ENCODE data around the gene SOX9.

SOX9 gene

DNA sequence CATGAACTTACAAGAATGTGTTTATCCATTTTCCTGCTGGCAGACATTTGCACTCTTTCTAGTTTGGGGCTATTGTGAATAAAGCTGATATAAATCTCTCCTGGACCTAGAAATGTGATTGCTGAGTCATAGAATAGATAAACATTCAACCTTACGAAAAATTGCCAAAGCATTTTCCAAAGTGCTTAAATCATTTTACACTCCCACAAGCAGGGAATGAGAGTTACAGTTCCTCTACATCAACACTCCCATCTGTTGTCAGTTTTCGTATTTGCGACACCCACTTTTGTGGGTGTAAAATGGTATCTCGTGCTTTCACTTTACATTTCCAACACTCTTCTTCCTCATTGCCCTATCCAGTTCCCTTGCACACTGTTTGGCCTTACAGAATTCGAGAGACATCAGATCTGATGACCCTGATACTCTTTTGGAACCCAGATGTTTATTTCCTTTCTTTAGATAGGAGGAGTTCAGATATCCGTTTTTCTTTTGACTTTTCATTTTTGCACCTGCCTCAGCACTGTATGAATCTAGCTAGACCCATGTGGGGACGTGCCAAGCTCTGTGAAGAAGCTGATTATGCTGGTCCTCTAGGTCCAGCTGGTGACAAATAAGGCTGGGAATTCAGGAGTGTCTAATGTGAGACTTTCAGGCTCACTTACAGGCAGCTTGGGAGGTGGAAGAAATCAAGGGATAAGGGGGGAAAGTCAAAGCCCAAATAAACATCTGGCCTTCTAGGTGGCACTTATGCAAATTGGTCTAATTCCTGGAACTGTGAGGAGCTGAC is 14.0 kb downstream of the SOX9 start (continued):
- TF ChIP-seq, protein P1, sequence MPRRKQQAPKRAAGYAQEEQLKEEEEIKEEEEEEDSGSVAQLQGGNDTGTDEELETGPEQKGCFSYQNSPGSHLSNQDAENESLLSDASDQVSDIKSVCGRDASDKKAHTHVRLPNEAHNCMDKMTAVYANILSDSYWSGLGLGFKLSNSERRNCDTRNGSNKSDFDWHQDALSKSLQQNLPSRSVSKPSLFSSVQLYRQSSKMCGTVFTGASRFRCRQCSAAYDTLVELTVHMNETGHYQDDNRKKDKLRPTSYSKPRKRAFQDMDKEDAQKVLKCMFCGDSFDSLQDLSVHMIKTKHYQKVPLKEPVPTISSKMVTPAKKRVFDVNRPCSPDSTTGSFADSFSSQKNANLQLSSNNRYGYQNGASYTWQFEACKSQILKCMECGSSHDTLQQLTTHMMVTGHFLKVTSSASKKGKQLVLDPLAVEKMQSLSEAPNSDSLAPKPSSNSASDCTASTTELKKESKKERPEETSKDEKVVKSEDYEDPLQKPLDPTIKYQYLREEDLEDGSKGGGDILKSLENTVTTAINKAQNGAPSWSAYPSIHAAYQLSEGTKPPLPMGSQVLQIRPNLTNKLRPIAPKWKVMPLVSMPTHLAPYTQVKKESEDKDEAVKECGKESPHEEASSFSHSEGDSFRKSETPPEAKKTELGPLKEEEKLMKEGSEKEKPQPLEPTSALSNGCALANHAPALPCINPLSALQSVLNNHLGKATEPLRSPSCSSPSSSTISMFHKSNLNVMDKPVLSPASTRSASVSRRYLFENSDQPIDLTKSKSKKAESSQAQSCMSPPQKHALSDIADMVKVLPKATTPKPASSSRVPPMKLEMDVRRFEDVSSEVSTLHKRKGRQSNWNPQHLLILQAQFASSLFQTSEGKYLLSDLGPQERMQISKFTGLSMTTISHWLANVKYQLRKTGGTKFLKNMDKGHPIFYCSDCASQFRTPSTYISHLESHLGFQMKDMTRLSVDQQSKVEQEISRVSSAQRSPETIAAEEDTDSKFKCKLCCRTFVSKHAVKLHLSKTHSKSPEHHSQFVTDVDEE (CRISPR knock-in tag; IDR thresholded peaks at IDR 0.05): no peak

DNA sequence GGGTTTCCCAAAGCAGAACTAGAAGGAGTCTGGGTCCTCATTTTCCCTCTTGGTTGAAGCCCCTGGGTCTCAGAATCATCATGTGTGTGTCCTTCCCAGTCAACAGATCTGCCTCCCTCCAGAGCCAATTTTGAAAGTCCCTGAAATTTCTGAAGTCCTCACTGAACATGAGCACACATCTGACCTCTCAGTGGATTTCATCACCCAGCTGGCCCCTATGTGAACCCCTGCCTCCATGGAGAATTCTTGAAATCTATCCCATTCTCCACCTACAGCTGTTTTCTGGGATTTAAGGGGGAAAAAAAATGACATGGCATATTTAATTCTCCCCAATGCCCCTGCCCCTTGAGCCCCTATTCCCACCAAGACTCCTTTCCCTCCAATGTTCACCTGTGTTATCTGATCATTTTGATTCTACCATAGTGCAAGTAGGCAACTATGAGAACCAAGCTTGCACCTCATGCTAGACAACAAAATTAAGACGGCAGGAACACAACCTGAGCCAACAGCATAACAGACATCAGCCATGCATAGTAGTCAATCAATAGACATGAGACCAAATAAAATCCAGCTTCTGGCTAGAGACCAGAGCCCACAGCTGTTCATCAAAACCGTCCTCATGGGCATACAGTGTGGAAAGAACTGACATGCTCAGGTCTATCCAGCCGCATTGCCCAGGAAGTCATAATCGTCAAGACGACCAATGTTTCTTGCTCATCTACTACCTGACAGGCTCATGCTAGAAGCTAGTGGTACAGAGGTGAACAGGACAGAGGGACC is 14.9 kb downstream of the SOX9 start:
- TF ChIP-seq ZFP3 (CRISPR knock-in tag; IDR thresholded peaks at IDR 0.05): no peak
- no peak for TF ChIP-seq ISL1 (CRISPR knock-in tag; IDR thresholded peaks at IDR 0.05)
- no peak for TF ChIP-seq TCF4 (CRISPR knock-in tag; IDR thresholded peaks at IDR 0.05; ENCODE audit: borderline replicate concordance)
- no peak for TF ChIP-seq ZNF70 (CRISPR knock-in tag; IDR thresholded peaks at IDR 0.05)
- TF ChIP-seq, protein P2, sequence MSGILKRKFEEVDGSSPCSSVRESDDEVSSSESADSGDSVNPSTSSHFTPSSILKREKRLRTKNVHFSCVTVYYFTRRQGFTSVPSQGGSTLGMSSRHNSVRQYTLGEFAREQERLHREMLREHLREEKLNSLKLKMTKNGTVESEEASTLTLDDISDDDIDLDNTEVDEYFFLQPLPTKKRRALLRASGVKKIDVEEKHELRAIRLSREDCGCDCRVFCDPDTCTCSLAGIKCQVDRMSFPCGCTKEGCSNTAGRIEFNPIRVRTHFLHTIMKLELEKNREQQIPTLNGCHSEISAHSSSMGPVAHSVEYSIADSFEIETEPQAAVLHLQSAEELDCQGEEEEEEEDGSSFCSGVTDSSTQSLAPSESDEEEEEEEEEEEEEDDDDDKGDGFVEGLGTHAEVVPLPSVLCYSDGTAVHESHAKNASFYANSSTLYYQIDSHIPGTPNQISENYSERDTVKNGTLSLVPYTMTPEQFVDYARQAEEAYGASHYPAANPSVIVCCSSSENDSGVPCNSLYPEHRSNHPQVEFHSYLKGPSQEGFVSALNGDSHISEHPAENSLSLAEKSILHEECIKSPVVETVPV (CRISPR knock-in tag; IDR thresholded peaks at IDR 0.05): no peak
- no peak for TF ChIP-seq ESRRG (CRISPR knock-in tag; IDR thresholded peaks at IDR 0.05)
- no peak for TF ChIP-seq CSDC2 (CRISPR knock-in tag; IDR thresholded peaks at IDR 0.05)
- no peak for TF ChIP-seq OSR1 (CRISPR knock-in tag; IDR thresholded peaks at IDR 0.05)
- TF ChIP-seq, protein P3, sequence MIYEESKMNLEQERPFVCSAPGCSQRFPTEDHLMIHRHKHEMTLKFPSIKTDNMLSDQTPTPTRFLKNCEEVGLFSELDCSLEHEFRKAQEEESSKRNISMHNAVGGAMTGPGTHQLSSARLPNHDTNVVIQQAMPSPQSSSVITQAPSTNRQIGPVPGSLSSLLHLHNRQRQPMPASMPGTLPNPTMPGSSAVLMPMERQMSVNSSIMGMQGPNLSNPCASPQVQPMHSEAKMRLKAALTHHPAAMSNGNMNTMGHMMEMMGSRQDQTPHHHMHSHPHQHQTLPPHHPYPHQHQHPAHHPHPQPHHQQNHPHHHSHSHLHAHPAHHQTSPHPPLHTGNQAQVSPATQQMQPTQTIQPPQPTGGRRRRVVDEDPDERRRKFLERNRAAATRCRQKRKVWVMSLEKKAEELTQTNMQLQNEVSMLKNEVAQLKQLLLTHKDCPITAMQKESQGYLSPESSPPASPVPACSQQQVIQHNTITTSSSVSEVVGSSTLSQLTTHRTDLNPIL (CRISPR knock-in tag; IDR thresholded peaks at IDR 0.05; ENCODE audit: low read depth): no peak
- TF ChIP-seq, protein P4, sequence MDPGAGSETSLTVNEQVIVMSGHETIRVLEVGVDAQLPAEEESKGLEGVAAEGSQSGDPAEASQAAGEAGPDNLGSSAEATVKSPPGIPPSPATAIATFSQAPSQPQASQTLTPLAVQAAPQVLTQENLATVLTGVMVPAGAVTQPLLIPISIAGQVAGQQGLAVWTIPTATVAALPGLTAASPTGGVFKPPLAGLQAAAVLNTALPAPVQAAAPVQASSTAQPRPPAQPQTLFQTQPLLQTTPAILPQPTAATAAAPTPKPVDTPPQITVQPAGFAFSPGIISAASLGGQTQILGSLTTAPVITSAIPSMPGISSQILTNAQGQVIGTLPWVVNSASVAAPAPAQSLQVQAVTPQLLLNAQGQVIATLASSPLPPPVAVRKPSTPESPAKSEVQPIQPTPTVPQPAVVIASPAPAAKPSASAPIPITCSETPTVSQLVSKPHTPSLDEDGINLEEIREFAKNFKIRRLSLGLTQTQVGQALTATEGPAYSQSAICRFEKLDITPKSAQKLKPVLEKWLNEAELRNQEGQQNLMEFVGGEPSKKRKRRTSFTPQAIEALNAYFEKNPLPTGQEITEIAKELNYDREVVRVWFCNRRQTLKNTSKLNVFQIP (CRISPR knock-in tag; IDR thresholded peaks at IDR 0.05; ENCODE audit: borderline replicate concordance, low read depth): no peak
- no peak for TF ChIP-seq TOX (CRISPR knock-in tag; IDR thresholded peaks at IDR 0.05; ENCODE audit: borderline replicate concordance)
- TF ChIP-seq RARB (CRISPR knock-in tag; IDR thresholded peaks at IDR 0.05): no peak
- TF ChIP-seq, protein P1 (CRISPR knock-in tag; IDR thresholded peaks at IDR 0.05): no peak
- TF ChIP-seq ZNF8 (CRISPR knock-in tag; IDR thresholded peaks at IDR 0.05): no peak
- TF ChIP-seq BACH2 (CRISPR knock-in tag; IDR thresholded peaks at IDR 0.05; ENCODE audit: borderline replicate concordance): no peak
- no peak for TF ChIP-seq ZFP30 (CRISPR knock-in tag; IDR thresholded peaks at IDR 0.05)
- no peak for TF ChIP-seq SNAI2 (CRISPR knock-in tag; IDR thresholded peaks at IDR 0.05)
- TF ChIP-seq ARNTL (CRISPR knock-in tag; IDR thresholded peaks at IDR 0.05; ENCODE audit: borderline replicate concordance, low read depth): no peak
- TF ChIP-seq, protein P5, sequence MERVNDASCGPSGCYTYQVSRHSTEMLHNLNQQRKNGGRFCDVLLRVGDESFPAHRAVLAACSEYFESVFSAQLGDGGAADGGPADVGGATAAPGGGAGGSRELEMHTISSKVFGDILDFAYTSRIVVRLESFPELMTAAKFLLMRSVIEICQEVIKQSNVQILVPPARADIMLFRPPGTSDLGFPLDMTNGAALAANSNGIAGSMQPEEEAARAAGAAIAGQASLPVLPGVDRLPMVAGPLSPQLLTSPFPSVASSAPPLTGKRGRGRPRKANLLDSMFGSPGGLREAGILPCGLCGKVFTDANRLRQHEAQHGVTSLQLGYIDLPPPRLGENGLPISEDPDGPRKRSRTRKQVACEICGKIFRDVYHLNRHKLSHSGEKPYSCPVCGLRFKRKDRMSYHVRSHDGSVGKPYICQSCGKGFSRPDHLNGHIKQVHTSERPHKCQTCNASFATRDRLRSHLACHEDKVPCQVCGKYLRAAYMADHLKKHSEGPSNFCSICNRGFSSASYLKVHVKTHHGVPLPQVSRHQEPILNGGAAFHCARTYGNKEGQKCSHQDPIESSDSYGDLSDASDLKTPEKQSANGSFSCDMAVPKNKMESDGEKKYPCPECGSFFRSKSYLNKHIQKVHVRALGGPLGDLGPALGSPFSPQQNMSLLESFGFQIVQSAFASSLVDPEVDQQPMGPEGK (CRISPR knock-in tag; IDR thresholded peaks at IDR 0.05; ENCODE audit: borderline replicate concordance): no peak
- TF ChIP-seq ZNF565 (CRISPR knock-in tag; conservative IDR thresholded peaks at IDR 0.05; ENCODE audit: low read depth): no peak
- ATAC-seq: no peak

Data from SK-N-SH treated with all-trans-retinoic acid at 6 μM for 48 hours (cell line).